ENCODE measurements around the gene SHROOM1. TPM values are rescaled to one million over a fixed set of nuclear protein-coding genes. Genes with fewer than 3 reads are reported as not detected.

Gene SHROOM1
- total and polyA plus RNA-seq, 2 donors (not counting 1 experiment from before 2014, with no cell fraction given) = 2.9 to 6.1 TPM

DNA sequence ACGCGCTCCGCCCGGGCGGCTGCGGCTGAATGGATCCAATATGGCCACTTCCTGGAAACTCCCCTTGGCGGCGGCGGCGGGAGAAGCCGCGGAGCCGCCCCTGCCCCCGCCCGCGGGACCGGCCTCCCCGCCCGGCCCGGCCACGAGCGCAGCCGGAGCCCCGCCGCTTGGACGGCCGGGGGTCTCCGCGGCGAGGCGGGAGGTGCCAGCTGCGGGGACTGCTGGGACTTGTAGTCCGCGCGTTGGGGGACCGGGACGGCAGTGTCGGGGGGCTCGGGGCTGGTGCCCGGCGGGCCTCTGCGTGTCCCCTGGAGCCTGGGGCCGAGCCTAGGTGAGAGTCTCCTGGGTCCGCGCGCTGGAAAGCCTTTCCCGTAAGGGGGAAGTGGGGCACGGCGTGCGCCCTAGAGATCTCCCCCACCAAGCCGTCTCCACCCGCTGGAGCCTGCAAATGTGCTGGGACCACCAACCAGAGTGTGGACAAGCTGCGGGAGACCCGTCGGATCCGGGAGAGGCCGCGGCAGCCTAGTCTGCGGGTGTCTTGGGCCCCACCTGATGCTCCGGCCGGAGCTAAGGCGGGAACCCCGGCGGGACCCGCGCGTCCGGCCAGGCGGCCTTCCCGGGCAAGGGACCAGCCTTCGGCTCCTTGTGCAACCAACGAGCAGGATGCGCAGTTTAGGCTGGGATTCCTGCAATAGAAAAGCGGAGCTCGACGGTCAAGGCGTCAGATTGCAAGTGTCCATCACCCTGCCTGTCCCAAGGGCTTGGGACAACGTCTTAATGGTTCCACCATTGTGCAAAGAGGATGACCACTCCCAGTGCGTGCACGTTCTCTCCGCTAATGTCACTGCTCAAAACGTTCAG is 53.0 kb downstream of the SHROOM1 start, which contains the start of gene SEPTIN8:
Gene SEPTIN8, minus strand, starts transcription at position 31 of the 861 bp plus-strand sequence. CDS start 102 bp downstream, outside the sequence.
- Histone ChIP-seq H3K27ac (ENCODE audit: insufficient read depth, low read length) (peak within 1 kb of the TSS; percentile 63), H2AFZ (ENCODE audit: low read length) (peak within 1 kb of the TSS; percentile 97), H3K79me2 (ENCODE audit: control insufficient read depth, insufficient read depth, low read length) (peaks cover 32% of the 10 kb centered on the region), H3K4me1 (ENCODE audit: control insufficient read depth, extremely low read depth, insufficient read depth, low read length) (peaks cover 18% of the 10 kb centered on the region), H3K4me2 (ENCODE audit: extremely low read depth, insufficient read depth, low read length) (peak within 1 kb of the TSS; percentile 86), H3K9me3 (ENCODE audit: control insufficient read depth, insufficient read depth, low read depth, low read length) (no peaks in the 10 kb centered on the region), H3K36me3 (ENCODE audit: control insufficient read depth, insufficient read depth, low read length) (no peaks in the 10 kb centered on the region), H4K20me1 (ENCODE audit: control insufficient read depth, extremely low read depth, insufficient read depth, low read length) (no peaks in the 10 kb centered on the region), H3K4me3 (replicated peaks in 1 of 4; ENCODE audit: control extremely low read depth in 1 of 4, insufficient read depth in 1 of 4, low read depth in 3 of 4, low read length in 4 of 4) (peak within 1 kb of the TSS; percentile 69 to 78 (median 72)), H3K9ac (ENCODE audit: insufficient read depth, low read length) (peak within 1 kb of the TSS; percentile 69), H3K27me3 (ENCODE audit: control insufficient read depth, insufficient read depth, low read length) (no peaks in the 10 kb centered on the region)
- TF ChIP-seq, protein P1, sequence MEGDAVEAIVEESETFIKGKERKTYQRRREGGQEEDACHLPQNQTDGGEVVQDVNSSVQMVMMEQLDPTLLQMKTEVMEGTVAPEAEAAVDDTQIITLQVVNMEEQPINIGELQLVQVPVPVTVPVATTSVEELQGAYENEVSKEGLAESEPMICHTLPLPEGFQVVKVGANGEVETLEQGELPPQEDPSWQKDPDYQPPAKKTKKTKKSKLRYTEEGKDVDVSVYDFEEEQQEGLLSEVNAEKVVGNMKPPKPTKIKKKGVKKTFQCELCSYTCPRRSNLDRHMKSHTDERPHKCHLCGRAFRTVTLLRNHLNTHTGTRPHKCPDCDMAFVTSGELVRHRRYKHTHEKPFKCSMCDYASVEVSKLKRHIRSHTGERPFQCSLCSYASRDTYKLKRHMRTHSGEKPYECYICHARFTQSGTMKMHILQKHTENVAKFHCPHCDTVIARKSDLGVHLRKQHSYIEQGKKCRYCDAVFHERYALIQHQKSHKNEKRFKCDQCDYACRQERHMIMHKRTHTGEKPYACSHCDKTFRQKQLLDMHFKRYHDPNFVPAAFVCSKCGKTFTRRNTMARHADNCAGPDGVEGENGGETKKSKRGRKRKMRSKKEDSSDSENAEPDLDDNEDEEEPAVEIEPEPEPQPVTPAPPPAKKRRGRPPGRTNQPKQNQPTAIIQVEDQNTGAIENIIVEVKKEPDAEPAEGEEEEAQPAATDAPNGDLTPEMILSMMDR (conservative IDR thresholded peaks at IDR 0.05 in 1 of 2, IDR thresholded peaks at IDR 0.05 in 1 of 2; ENCODE audit: low read depth in 1 of 2, low read length in 2 of 2) = no peak
- no peak for TF ChIP-seq EZH2 (IDR thresholded peaks at IDR 0.05; ENCODE audit: low read length, missing control alignments)
- peak; percentile 40 for DNase-seq (ENCODE audit: low read depth in 2 of 2)

DNA sequence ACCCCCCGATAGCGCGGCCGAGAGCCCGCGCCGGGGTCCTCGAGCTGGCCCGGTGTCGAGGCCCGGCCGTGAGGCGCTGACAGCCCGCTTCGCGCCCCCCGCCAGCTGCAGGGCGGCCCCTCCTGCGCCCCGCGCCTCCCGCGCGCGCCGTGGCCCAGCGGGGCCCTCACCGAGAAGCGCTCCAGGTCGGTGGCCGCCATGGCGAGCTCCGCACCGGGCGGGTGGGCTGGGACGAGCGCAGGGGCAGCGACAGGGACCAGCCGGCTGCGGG is 53.6 kb downstream of the SHROOM1 start:
- Histone ChIP-seq H3K4me3 (replicated peaks in 1 of 4; ENCODE audit: control extremely low read depth in 1 of 4, insufficient read depth in 1 of 4, low read depth in 3 of 4, low read length in 4 of 4) (peak overlapping the region in 3 of 4 experiments; percentile 69 to 78 (median 73)), H3K79me2 (ENCODE audit: control insufficient read depth, insufficient read depth, low read length) (peaks cover 34% of the 10 kb centered on the region), H3K9ac (ENCODE audit: insufficient read depth, low read length) (peak overlapping the region; percentile 69), H3K27me3 (ENCODE audit: control insufficient read depth, insufficient read depth, low read length) (no peaks in the 10 kb centered on the region), H3K9me3 (ENCODE audit: control insufficient read depth, insufficient read depth, low read depth, low read length) (no peaks in the 10 kb centered on the region), H4K20me1 (ENCODE audit: control insufficient read depth, extremely low read depth, insufficient read depth, low read length) (no peaks in the 10 kb centered on the region), H3K27ac (ENCODE audit: insufficient read depth, low read length) (peak overlapping the region; percentile 29), H3K36me3 (ENCODE audit: control insufficient read depth, insufficient read depth, low read length) (no peaks in the 10 kb centered on the region), H3K4me2 (ENCODE audit: extremely low read depth, insufficient read depth, low read length) (peak overlapping the region; percentile 86), H2AFZ (ENCODE audit: low read length) (no peak overlapping the region), H3K4me1 (ENCODE audit: control insufficient read depth, extremely low read depth, insufficient read depth, low read length) (peaks cover 18% of the 10 kb centered on the region)
- TF ChIP-seq EZH2 (IDR thresholded peaks at IDR 0.05; ENCODE audit: low read length, missing control alignments) = no peak
- TF ChIP-seq, protein P1 (conservative IDR thresholded peaks at IDR 0.05 in 1 of 2, IDR thresholded peaks at IDR 0.05 in 1 of 2; ENCODE audit: low read depth in 1 of 2, low read length in 2 of 2) = no peak
- DNase-seq (ENCODE audit: low read depth in 2 of 2) = no peak

DNA sequence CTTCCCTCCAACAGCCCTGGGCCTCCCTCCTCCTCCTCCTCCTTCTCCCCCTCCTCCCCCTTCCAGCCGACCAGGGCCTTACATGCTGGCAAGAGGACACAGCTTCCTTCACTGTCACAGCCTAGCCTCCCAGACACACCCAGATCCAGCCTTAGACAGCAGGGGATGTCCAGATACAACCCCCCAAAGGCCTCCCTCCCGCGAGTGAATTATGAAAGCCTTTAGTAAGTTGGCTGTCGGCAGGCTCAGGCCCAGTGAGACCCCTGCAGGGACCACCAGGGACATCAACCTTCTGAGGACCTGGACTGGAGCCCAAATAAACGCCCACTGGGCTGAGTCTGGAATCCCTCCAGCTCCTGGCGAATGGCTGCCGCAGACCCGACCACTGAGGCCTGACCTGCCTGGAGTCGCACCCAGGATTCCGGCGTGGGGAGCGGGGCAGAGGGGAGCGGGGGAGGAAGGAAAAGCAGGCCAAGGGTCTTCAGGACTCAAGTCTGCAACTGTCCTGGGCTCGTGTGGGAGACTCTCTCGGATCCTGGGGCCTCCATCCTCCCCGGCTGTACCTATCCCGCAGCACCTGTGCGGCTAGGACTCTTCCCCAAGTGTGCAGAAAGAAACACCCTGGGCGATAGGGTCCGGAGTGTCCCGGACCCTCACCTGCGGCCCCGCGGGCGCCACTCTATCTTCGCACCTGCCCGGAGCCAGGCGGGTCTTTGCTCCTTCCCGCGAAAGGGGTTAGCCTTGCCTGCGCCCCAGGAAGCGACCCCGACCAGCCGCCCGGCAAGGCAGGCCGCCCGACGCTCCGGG is 54.1 kb downstream of the SHROOM1 start:
- H2AFZ ChIP-seq (ENCODE audit: low read length) = peak overlapping the region; percentile 24
- peaks cover 37% of the 10 kb centered on the region for H3K79me2 ChIP-seq (ENCODE audit: control insufficient read depth, insufficient read depth, low read length)
- H3K9me3 ChIP-seq (ENCODE audit: control insufficient read depth, insufficient read depth, low read depth, low read length) = no peaks in the 10 kb centered on the region
- DNase-seq (ENCODE audit: low read depth in 2 of 2) = peak; percentile 31 to 47
- H3K36me3 ChIP-seq (ENCODE audit: control insufficient read depth, insufficient read depth, low read length) = no peaks in the 10 kb centered on the region
- peak overlapping the region; percentile 69 for H3K9ac ChIP-seq (ENCODE audit: insufficient read depth, low read length)
- no peaks in the 10 kb centered on the region for H4K20me1 ChIP-seq (ENCODE audit: control insufficient read depth, extremely low read depth, insufficient read depth, low read length)
- H3K4me3 ChIP-seq (replicated peaks in 1 of 4; ENCODE audit: control extremely low read depth in 1 of 4, insufficient read depth in 1 of 4, low read depth in 3 of 4, low read length in 4 of 4) = peak overlapping the region; percentile 69 to 78 (median 72)
- peak overlapping the region; percentile 86 for H3K4me2 ChIP-seq (ENCODE audit: extremely low read depth, insufficient read depth, low read length)
- H3K4me1 ChIP-seq (ENCODE audit: control insufficient read depth, extremely low read depth, insufficient read depth, low read length) = peaks cover 20% of the 10 kb centered on the region
- no peak for TF ChIP-seq EZH2 (IDR thresholded peaks at IDR 0.05; ENCODE audit: low read length, missing control alignments)
- TF ChIP-seq, protein P1 (conservative IDR thresholded peaks at IDR 0.05 in 1 of 2, IDR thresholded peaks at IDR 0.05 in 1 of 2; ENCODE audit: low read depth in 1 of 2, low read length in 2 of 2) = no peak
- H3K27me3 ChIP-seq (ENCODE audit: control insufficient read depth, insufficient read depth, low read length) = no peaks in the 10 kb centered on the region
- H3K27ac ChIP-seq (ENCODE audit: insufficient read depth, low read length) = peak overlapping the region; percentile 29
